ENCODE measurements around the gene LAMTOR2.

The LAMTOR2 gene

DNA sequence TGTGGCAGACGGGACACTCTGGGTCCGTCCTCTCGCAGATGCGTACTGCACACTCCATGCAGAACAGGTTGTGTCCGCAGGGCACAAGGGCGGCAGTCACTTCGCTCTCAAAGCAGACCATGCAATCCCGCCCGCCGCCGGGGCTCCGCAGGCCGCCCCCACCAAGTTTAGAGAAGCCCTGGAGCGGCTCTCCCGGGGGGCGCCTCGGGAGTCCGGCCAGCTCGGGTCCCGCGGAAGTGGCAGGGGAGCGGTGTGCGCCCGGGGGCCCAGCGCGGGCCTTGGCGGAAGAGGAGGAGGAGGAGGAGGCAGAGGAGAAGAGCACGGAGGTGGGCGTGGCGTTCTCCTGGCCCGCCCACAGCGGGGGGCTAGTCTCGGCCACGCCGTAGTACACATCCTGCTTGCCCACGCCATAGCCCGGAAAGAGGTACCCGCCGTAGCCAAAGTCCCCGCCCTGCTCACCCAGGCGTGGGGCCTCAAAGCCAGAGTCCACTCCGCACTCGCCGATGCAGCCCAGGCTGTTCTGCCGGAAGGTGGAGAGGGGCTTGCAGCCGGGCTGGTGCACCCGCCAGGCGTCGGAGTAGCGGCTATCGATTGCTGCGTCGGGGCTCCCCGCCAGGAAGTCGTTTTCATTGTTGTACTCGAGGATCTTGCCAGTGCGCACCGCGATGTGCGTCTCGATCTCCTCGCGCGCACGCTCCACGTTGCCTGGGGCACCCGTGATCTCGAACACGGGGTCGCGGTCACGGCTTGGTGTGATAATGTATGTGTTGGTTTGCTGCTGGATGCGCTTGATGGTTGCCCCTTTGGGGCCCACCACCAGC is 22.2 kb downstream of the LAMTOR2 start:
- peaks cover 75% of the 10 kb centered on the region for H3K27me3 ChIP-seq
- H3K4me3 ChIP-seq (ENCODE audit: low read depth in 1 of 2, low read length in 1 of 2) = no peak overlapping the region
- H3K36me3 ChIP-seq = no peaks in the 10 kb centered on the region
- no peaks in the 10 kb centered on the region for H3K9me3 ChIP-seq
- TF ChIP-seq, protein P1, sequence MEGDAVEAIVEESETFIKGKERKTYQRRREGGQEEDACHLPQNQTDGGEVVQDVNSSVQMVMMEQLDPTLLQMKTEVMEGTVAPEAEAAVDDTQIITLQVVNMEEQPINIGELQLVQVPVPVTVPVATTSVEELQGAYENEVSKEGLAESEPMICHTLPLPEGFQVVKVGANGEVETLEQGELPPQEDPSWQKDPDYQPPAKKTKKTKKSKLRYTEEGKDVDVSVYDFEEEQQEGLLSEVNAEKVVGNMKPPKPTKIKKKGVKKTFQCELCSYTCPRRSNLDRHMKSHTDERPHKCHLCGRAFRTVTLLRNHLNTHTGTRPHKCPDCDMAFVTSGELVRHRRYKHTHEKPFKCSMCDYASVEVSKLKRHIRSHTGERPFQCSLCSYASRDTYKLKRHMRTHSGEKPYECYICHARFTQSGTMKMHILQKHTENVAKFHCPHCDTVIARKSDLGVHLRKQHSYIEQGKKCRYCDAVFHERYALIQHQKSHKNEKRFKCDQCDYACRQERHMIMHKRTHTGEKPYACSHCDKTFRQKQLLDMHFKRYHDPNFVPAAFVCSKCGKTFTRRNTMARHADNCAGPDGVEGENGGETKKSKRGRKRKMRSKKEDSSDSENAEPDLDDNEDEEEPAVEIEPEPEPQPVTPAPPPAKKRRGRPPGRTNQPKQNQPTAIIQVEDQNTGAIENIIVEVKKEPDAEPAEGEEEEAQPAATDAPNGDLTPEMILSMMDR (IDR thresholded peaks at IDR 0.05) = no peak
- peaks cover 2 to 8% of the 10 kb centered on the region in 2 experiments for H3K4me1 ChIP-seq (ENCODE audit: control insufficient read depth in 1 of 2, insufficient read depth in 1 of 2, low read depth in 1 of 2, low read length in 1 of 2)
- no peak overlapping the region for H3K27ac ChIP-seq

DNA sequence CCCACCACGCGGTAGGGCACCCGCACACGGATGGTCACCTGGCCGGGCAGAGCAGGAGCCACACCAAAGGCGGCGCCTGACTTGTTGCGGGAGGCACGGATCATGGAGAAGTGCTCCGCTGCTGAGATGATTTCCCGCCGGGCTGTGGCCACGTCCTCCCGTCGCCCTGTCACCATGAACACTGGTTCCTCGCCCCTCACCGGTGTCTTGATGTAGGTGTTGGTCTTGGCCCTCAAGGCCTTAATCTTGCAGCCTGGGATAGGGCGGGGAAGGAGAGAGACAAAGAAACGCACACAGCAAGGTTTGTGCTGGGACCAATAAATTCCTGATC is 22.8 kb downstream of the LAMTOR2 start:
- no peak overlapping the region for H3K27ac ChIP-seq
- peaks cover 6 to 14% of the 10 kb centered on the region in 2 experiments for H3K4me1 ChIP-seq (ENCODE audit: control insufficient read depth in 1 of 2, insufficient read depth in 1 of 2, low read depth in 1 of 2, low read length in 1 of 2)
- no peak overlapping the region for H3K4me3 ChIP-seq (ENCODE audit: low read depth in 1 of 2, low read length in 1 of 2)
- no peaks in the 10 kb centered on the region for H3K9me3 ChIP-seq
- TF ChIP-seq, protein P1 (IDR thresholded peaks at IDR 0.05) = no peak
- H3K27me3 ChIP-seq = peaks cover 81% of the 10 kb centered on the region
- H3K36me3 ChIP-seq = no peaks in the 10 kb centered on the region

DNA sequence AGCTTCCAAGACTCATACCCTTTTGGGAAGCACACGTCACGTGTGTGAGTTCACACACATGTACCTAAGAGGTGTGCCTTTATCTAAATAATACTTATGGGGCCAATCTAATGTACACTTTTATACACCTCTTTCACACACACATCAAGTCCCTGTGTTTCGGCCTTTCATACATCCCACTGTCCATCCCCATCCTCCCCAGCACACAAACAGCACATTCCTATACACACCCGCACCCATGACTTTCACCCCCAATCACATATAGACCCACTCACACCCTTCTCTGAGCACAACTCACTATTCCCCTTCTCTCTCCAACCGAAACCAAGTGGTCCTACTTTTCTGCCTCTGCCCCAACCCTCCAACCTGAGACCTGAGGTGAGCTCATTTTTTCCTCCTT is 24.1 kb downstream of the LAMTOR2 start:
- H3K27me3 ChIP-seq = peaks cover 94% of the 10 kb centered on the region
- H3K27ac ChIP-seq = no peak overlapping the region
- H3K4me1 ChIP-seq (ENCODE audit: control insufficient read depth in 1 of 2, insufficient read depth in 1 of 2, low read depth in 1 of 2, low read length in 1 of 2) = peaks cover 7 to 22% of the 10 kb centered on the region in 2 experiments
- no peaks in the 10 kb centered on the region for H3K9me3 ChIP-seq
- H3K4me3 ChIP-seq (ENCODE audit: low read depth in 1 of 2, low read length in 1 of 2) = no peak overlapping the region
- TF ChIP-seq, protein P1 (IDR thresholded peaks at IDR 0.05) = no peak
- no peaks in the 10 kb centered on the region for H3K36me3 ChIP-seq

DNA sequence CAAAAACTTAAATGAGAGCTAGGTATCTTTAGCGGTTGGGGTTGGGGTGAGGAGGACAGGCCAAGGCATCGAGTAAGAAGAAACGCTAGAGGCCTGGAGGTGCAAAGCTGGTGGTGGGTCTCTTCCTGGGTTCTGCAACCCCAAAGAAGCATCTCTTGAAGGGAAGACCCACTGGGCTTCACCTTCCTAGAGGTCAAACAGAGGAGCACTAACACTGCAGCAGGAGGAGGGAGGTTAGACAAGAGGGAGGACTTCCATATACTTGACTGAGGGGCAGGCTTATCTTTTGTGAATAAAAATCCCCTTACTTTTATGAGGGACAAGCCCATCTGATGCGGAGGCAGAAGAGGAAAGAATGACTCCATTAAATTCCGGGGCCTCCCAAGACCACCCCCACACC is 25.2 kb downstream of the LAMTOR2 start:
- peaks cover 7 to 22% of the 10 kb centered on the region in 2 experiments for H3K4me1 ChIP-seq (ENCODE audit: control insufficient read depth in 1 of 2, insufficient read depth in 1 of 2, low read depth in 1 of 2, low read length in 1 of 2)
- no peak overlapping the region for H3K4me3 ChIP-seq (ENCODE audit: low read depth in 1 of 2, low read length in 1 of 2)
- H3K27me3 ChIP-seq = peaks cover 100% of the 10 kb centered on the region
- H3K9me3 ChIP-seq = no peaks in the 10 kb centered on the region
- H3K36me3 ChIP-seq = no peaks in the 10 kb centered on the region
- TF ChIP-seq, protein P1 (IDR thresholded peaks at IDR 0.05) = no peak
- no peak overlapping the region for H3K27ac ChIP-seq

DNA sequence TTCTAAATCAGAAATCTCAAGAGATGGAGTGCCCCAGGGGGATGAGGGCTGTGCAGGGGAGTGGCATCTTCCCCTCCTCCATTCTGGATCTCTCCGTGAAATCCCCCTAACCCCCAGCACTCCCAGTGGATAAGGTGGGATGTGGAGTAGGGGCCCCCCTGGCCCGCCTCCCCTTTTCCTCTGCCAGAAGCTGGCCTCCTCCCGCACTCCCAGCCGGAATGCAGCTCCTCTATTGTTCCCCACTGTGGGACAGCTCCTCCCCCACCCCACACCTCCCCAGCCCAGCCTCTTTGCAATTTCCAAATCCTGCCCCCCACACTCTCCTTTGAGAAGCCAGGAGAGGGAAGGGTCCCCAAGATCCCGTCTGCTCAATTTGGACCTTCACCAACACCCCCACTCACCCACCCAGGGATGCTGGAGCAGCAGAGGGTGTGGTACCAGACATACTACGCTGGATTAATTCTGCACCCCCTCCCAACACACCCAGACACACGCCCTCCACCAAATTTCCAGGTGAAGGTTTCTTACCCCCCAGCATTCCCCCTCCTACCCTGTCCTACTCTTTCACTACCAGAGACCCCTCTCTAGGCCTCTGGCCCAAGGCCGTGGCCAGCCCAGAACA is 25.8 kb downstream of the LAMTOR2 start:
- Histone ChIP-seq H3K4me1 (ENCODE audit: control insufficient read depth in 1 of 2, insufficient read depth in 1 of 2, low read depth in 1 of 2, low read length in 1 of 2) (peaks cover 7 to 22% of the 10 kb centered on the region in 2 experiments), H3K4me3 (ENCODE audit: low read depth in 1 of 2, low read length in 1 of 2) (no peak overlapping the region), H3K27ac (no peak overlapping the region), H3K9me3 (no peaks in the 10 kb centered on the region), H3K27me3 (peaks cover 100% of the 10 kb centered on the region), H3K36me3 (no peaks in the 10 kb centered on the region)
- TF ChIP-seq, protein P1 (IDR thresholded peaks at IDR 0.05) = no peak

Measured in neutrophil (primary cell).